Prostate gland (tissue), 2 donors: Measurements from ENCODE around the gene HLA-A. TPM values are rescaled to one million over a fixed set of nuclear protein-coding genes. Genes with fewer than 3 reads are reported as not detected.
"Not testable (repeated sequence)": the region's sequence is repeated elsewhere in the genome, so short reads cannot be mapped to it uniquely, and the experiment has no call there.

Experiments used
- DNase-seq: peaks from one replicate; pipeline ENCODE4 v3.0.0-alpha.2; 2019; ENCODE audit warnings: low spot score
- H3K27ac ChIP-seq, 2 donors: fragments of 200-600 bp; sonication (generic); 2 replicates each; pipeline ENCODE4 v1.5.1; 2017 to 2019
- H3K27me3 ChIP-seq: fragments of 200-600 bp; sonication (generic); replicated peaks from 2 replicates; pipeline ENCODE4 v1.5.1; 2019; ENCODE audit not compliant: insufficient read depth
- H3K36me3 ChIP-seq, 2 donors: fragments of 200-600 bp; sonication (generic); 1 replicate in 1 of 2; 2 replicates in 1 of 2; pipeline versions ENCODE4 v1.5.1 to v1.8.1; 2017 to 2019
- H3K4me1 ChIP-seq: fragments of 200-600 bp; sonication (generic); replicated peaks from 2 replicates; pipeline ENCODE4 v1.5.1; 2019
- H3K4me3 ChIP-seq, 2 donors: fragments of 200-600 bp; sonication (generic); 2 replicates each; pipeline ENCODE4 v1.5.1; 2017 to 2019
- H3K9me3 ChIP-seq: fragments of 200-600 bp; sonication (generic); 2 replicates; pipeline ENCODE4 v1.5.1; 2017
- POLR2A ChIP-seq: fragments of 450-650 bp; IDR thresholded peaks from one replicate; pipeline ENCODE4 v1.6.1; 2016; ENCODE audit warnings: antibody characterized with exemption, mild to moderate bottlenecking
- POLR2AphosphoS5 ChIP-seq: sonication (generic); formaldehyde crosslinking; IDR thresholded peaks from one replicate; pipeline ENCODE4 v1.6.1; 2017; ENCODE audit warnings: antibody characterized with exemption
- WGBS: methylation state at CpG from one replicate; pipeline ENCODE4 v1.1.5; 2018; 5-methylcytosine and 5-hydroxymethylcytosine counted together
- intact Hi-C: fragments of 100-400 bp; cut with DNase I; formaldehyde crosslinking; loops from one replicate; pipeline ENCODE4 v1.14.2; 2022
- total RNA-seq, 2 donors: library from RNA; depleted of rRNA; stranded (reverse); fragments of >200 nt; gene quantifications; one replicate each; pipeline ENCODE4 v1.1.0, GENCODE V29; 2016
- TF ChIP-seq, protein P1 (sequence below), 4 experiments: fragments of 200-600 bp in 2 of 4; fragments of 450-650 bp in 2 of 4; sonication (generic) in 2 of 4; IDR thresholded peaks; 1 replicate in 3 of 4; 2 replicates in 1 of 4; pipeline ENCODE4 v1.5.1; 2016 to 2019; ENCODE audit warnings: antibody characterized with exemption in 4 of 4, mild to moderate bottlenecking in 2 of 4, moderate library complexity in 2 of 4

Gene HLA-A
- total RNA-seq, 2 donors from 2014 or later: 564 to 620 TPM

DNA sequence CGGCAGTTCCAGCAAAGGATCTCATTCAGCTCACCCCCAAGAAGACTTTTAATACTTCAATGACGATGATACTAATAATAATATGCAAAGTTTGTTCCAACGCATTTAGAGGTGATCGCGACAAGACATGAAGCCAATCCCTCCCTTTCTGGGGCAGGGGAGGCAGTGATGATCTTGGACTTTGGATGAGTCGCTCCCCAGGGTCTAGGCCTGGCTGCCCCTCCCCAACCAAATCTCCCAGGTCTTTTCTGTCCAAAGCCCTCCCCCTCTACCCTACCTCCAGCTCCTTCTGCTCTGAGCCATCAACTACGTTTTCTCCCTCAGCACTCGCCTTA, 33.9 kb downstream of the HLA-A start:
- 15% methylated on average over 8 of the region's 8 CpGs for WGBS
- no peak for TF ChIP-seq POLR2A
- TF ChIP-seq POLR2AphosphoS5: no peak
- TF ChIP-seq, protein P1, sequence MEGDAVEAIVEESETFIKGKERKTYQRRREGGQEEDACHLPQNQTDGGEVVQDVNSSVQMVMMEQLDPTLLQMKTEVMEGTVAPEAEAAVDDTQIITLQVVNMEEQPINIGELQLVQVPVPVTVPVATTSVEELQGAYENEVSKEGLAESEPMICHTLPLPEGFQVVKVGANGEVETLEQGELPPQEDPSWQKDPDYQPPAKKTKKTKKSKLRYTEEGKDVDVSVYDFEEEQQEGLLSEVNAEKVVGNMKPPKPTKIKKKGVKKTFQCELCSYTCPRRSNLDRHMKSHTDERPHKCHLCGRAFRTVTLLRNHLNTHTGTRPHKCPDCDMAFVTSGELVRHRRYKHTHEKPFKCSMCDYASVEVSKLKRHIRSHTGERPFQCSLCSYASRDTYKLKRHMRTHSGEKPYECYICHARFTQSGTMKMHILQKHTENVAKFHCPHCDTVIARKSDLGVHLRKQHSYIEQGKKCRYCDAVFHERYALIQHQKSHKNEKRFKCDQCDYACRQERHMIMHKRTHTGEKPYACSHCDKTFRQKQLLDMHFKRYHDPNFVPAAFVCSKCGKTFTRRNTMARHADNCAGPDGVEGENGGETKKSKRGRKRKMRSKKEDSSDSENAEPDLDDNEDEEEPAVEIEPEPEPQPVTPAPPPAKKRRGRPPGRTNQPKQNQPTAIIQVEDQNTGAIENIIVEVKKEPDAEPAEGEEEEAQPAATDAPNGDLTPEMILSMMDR (IDR thresholded peaks at IDR 0.05): no peak
- no peaks in the 10 kb centered on the region for H3K27me3 ChIP-seq
- H3K4me1 ChIP-seq: peaks cover 4% of the 10 kb centered on the region
- no peaks in the 10 kb centered on the region for H3K36me3 ChIP-seq
- peak overlapping the region; percentile 89 to 93 for H3K27ac ChIP-seq
- no peaks in the 10 kb centered on the region for H3K9me3 ChIP-seq
- DNase-seq: no peak
- peak overlapping the region; percentile 37 to 48 for H3K4me3 ChIP-seq
- intact Hi-C loops: loop anchor here (5.0 kb wide), 1 partner anchor 86 kb away; the partner anchor contains the start of gene POLR1H

DNA sequence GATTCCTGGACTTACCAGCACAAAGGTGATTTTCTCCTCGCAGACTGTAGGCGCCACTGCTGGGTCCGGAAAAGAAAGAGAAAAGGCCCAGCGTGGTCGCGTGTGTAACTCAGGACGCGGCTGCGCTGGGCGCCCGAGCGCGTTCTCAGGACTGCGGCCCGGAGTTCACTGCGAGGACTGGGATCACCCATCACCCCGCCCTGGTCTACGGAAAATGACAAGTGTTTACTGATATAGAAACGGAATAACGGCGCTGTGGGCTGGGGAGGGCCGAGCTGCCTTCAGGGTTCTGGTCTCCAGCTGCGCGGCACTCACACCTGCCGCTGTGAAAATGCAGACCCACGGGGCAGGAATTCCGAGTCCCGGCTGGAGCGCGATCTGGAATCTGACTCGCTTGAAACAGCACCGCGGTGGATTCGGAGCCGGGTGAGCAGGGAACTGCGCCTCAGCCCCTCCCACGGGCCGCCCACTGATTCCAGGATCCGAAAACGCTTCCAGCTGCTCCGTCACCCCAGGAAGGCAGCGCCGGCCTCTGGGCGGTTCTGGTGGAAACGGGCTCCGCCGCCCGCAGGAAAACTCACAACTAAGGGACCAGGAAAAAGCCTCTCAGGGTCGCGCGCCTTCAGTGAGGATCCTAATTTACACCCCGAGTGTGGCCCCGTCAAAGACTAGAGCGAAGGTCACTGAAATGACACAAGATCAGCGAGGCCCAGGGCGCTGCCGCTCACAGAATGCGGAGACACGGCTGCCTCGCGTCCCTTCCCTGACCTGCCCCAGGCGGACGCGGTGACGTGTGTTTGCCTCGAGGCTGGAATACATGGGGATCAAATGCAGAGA, 34.5 kb downstream of the HLA-A start:
- Histone ChIP-seq H3K36me3 (no peaks in the 10 kb centered on the region), H3K9me3 (no peaks in the 10 kb centered on the region), H3K27me3 (no peaks in the 10 kb centered on the region), H3K27ac (peak overlapping the region; percentile 89 to 93), H3K4me1 (peaks cover 4% of the 10 kb centered on the region), H3K4me3 (peak overlapping the region; percentile 37 to 48)
- peak; percentile 50 for TF ChIP-seq POLR2A
- TF ChIP-seq, protein P1 (IDR thresholded peaks at IDR 0.05): peak in 2 of 4 experiments; percentile 38 to 50
- TF ChIP-seq POLR2AphosphoS5: peak; percentile 57
- WGBS: under 1% methylated on average over 64 of the region's 66 CpGs
- peak; percentile 81 for DNase-seq
- intact Hi-C loops: loop anchor here (1.0 to 5.0 kb wide), 2 partner anchors 85 to 90 kb away; partner anchors contain the start of gene POLR1H

DNA sequence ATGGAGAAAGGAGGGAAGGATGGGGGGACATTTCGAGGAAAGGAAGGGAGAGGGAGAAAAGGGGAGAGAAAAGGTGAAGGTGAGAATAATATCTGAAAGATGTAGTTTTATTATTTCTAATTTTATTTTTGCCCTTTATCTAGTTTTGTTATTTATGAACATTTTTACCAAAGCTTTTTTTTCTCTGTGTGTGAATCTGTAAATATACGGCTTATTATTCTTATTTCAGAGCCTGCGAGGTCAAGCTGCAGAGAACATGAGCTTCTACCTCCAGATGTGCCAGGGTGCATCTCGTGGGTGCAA, 35.0 kb downstream of the HLA-A start:
- Histone ChIP-seq H3K36me3 (no peaks in the 10 kb centered on the region), H3K4me1 (peaks cover 4% of the 10 kb centered on the region), H3K27ac (peak overlapping the region; percentile 89 to 93), H3K9me3 (no peaks in the 10 kb centered on the region), H3K27me3 (no peaks in the 10 kb centered on the region), H3K4me3 (peak overlapping the region; percentile 37 to 48)
- WGBS: 39% methylated on average over 4 of the region's 4 CpGs
- TF ChIP-seq POLR2A (no peak), POLR2AphosphoS5 (no peak)
- TF ChIP-seq, protein P1 (IDR thresholded peaks at IDR 0.05): no peak
- DNase-seq: no peak
- intact Hi-C loops: loop anchor here (1.0 to 5.0 kb wide), 2 partner anchors 85 to 90 kb away; partner anchors contain the start of gene POLR1H

DNA sequence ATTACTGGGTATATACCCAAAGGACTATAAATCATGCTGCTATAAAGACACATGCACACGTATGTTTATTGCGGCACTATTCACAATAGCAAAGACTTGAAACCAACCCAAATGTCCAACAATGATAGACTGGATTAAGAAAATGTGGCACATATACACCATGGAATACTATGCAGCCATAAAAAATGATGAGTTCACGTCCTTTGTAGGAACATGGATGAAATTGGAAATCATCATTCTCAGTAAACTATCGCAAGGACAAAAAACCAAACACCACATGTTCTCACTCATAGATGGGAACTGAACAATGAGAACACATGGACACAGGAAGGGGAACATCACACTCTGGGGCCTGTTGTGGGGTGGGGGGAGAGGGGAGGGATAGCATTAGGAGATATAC, 37.7 kb downstream of the HLA-A start:
- H3K4me1 ChIP-seq, intact Hi-C loops, H3K4me3 ChIP-seq, H3K27me3 ChIP-seq, H3K9me3 ChIP-seq, DNase-seq, H3K36me3 ChIP-seq, H3K27ac ChIP-seq: not testable (repeated sequence)
- 88% methylated on average over 2 of the region's 4 CpGs for WGBS

DNA sequence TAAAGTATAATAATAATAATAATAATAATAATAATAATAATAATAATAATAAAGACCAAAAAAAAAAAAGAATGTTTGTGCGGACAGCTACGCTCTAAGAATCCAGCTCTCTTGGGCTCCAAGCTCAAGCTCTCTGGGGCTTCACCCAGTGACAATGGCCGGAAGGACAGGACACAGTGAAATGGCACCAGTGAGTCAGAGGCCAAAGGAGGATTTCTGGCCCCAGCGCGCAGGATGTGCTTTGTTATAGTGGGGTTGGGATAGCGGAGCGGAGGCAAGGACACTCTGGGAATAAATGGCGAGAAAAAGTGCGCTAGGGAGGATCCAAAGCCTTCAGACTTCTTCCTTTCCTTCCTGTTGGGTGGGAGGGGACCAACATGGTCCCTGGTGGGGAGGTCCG, 38.2 kb downstream of the HLA-A start:
- intact Hi-C loops: no loop called here
- no peak for TF ChIP-seq POLR2A
- TF ChIP-seq, protein P1 (IDR thresholded peaks at IDR 0.05): no peak
- TF ChIP-seq POLR2AphosphoS5: no peak
- no peaks in the 10 kb centered on the region for H3K4me1 ChIP-seq
- no peaks in the 10 kb centered on the region for H3K36me3 ChIP-seq
- no peaks in the 10 kb centered on the region for H3K27me3 ChIP-seq
- H3K27ac ChIP-seq: no peak overlapping the region
- WGBS: 93% methylated on average over 10 of the region's 10 CpGs
- H3K4me3 ChIP-seq: no peak overlapping the region
- DNase-seq: no peak
- H3K9me3 ChIP-seq: no peaks in the 10 kb centered on the region
